ENCODE data around the gene TPST2.

TPST2 gene

GRCh38 chr22:26589845-26590736 lies at the start of gene TPST2:
Gene TPST2 (minus strand): TSS chr22:26590132. CDS start chr22:26541630, 48,502 bp downstream.
- TF ChIP-seq CTCF (IDR thresholded peaks at IDR 0.05; ENCODE audit: extremely low read depth, missing control alignments): no peak
- DNase-seq (ENCODE audit: low spot score): peak; percentile 94

DNA sequence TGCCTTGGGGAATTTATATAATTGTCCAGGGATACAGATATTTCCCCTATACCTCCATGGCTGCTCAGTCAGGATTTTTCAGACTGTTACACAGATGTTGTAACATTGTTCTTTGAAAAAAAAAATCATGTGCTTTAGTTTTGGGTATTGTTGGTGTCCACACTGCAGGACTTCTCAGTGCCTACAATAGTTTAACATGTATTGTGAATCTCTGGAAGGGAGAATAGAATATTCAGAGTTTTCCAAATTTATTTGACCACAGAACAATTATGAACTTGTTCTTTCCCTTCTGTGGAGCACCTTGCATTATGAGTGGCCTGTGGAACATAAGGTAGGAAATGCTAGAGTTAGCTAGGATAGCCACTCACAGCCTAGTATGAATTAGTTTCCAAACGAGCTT lies 46.4 kb upstream of the TPST2 start:
- DNase-seq (ENCODE audit: low spot score): no peak
- no peak for TF ChIP-seq CTCF (IDR thresholded peaks at IDR 0.05; ENCODE audit: extremely low read depth, missing control alignments)

GRCh38 chr22:26635117-26635516 lies 45.2 kb upstream of the TPST2 start:
- TF ChIP-seq CTCF (IDR thresholded peaks at IDR 0.05; ENCODE audit: extremely low read depth, missing control alignments): no peak
- DNase-seq (ENCODE audit: low spot score): no peak

- no peak for TF ChIP-seq CTCF (IDR thresholded peaks at IDR 0.05; ENCODE audit: extremely low read depth, missing control alignments)
- no peak for DNase-seq (ENCODE audit: low spot score)
These were observed 44.3 kb upstream of the TPST2 start for GRCh38 chr22:26634189-26634588.

DNA sequence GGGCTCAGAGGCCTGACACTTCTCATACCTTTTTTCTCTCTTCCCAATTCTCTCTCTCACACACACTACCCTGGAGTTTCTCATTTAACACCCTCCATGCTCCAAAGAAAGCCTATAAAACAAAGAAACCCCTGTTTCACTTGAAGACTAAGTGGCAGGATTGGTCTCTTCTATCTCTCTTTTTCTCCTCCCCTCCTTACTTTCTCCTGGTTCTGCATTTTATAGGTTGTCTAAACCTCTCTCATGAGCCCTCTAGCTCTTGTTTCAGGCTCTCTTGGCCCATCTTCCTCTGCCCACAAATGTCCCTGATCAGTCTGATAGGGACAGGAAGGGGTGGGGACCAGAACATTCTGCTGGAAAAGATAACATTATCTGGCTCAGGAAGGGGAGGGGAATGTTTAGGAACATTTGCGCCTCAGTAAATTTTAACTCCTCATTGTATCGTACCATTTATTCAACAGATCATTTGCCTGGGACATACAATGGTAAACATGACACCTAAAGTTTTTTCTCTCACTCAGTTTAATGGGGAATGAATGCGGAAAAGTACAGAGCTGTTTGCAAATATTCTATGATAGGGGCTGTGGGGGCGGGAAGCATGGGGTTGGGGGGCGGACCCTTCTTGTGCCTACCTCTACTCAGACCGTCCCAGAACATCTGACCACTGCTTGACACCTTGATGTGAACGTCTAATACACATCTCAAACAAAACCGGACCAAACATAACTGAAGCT lies 42.7 kb upstream of the TPST2 start:
- no peak for TF ChIP-seq CTCF (IDR thresholded peaks at IDR 0.05; ENCODE audit: extremely low read depth, missing control alignments)
- DNase-seq (ENCODE audit: low spot score): no peak

GRCh38 chr22:26631282-26631681 lies 41.4 kb upstream of the TPST2 start:
- TF ChIP-seq CTCF (IDR thresholded peaks at IDR 0.05; ENCODE audit: extremely low read depth, missing control alignments): no peak
- DNase-seq (ENCODE audit: low spot score): no peak

Measured in GM20000 (cell line).